IMR-90 (cell line): Measurements from ENCODE around the gene ANKRD16. TPM values are rescaled to one million over a fixed set of nuclear protein-coding genes. Genes with fewer than 3 reads are reported as not detected.

Source experiments
- ATAC-seq: fragments of 200-7000 bp; cut with Tn5 transposase; 2 replicates; pipeline ENCODE4 v1.9.1; 2020; ENCODE audit warnings: low read depth, mild to moderate bottlenecking, moderate library complexity
- BruUV-seq: library from RNA; stranded (reverse); fragments of 400-500 nt; replicated peaks from 2 replicates; lab custom pipeline; 2021; lab: Mats Ljungman, UMichigan
- CTCF ChIA-PET: fragments of 300-600 bp; formaldehyde crosslinking; extraction: SDS; loops from one replicate; lab custom pipeline; 2021; ENCODE audit warnings: antibody characterized with exemption; lab: Yijun Ruan, JAX
- POLR2A ChIA-PET: fragments of 300-600 bp; sonication (Branson Sonifier 250); formaldehyde crosslinking; loops from one replicate; lab custom pipeline; 2022; ENCODE audit warnings: antibody characterized with exemption; ENCODE audit not compliant: unreplicated experiment; lab: Charles Lee
- DNase-seq: peaks from one replicate; pipeline ENCODE4 v3.0.0; 2013
- H2AFZ ChIP-seq: replicated peaks from 2 replicates; pipeline ENCODE3; 2013; ENCODE audit warnings: low read length, mild to moderate bottlenecking; ENCODE audit not compliant: poor library complexity
- H2AK5ac ChIP-seq: 2 replicates; pipeline ENCODE4 v1.6.1; 2013; ENCODE audit warnings: low read depth, low read length, inconsistent platforms
- H2AK9ac ChIP-seq: replicated peaks from 2 replicates; pipeline ENCODE3; 2013; ENCODE audit warnings: mild to moderate bottlenecking, low read depth, low read length, moderate library complexity; ENCODE audit not compliant: poor library complexity
- H2BK120ac ChIP-seq: 2 replicates; pipeline ENCODE4 v1.6.1; 2013; ENCODE audit warnings: low read depth, low read length, inconsistent platforms
- H2BK15ac ChIP-seq: 3 replicates; pipeline ENCODE4 v1.6.1; 2013; ENCODE audit warnings: low read depth, low read length, inconsistent platforms
- H2BK20ac ChIP-seq: 2 replicates; pipeline ENCODE4 v1.6.1; 2013; ENCODE audit warnings: low read depth, mild to moderate bottlenecking, inconsistent platforms, low read length, moderate library complexity
- H2BK5ac ChIP-seq: 2 replicates; pipeline ENCODE4 v1.6.1; 2013; ENCODE audit warnings: mild to moderate bottlenecking, low read depth, low read length, inconsistent platforms; ENCODE audit not compliant: poor library complexity, severe bottlenecking
- H3K14ac ChIP-seq: replicated peaks from 2 replicates; pipeline ENCODE4 v1.6.1; 2013; ENCODE audit warnings: low read depth, low read length, inconsistent platforms
- H3K18ac ChIP-seq: 2 replicates; pipeline ENCODE4 v1.6.1; 2013; ENCODE audit warnings: low read depth, low read length, control low read depth
- H3K23ac ChIP-seq: 2 replicates; pipeline ENCODE4 v1.6.1; 2013; ENCODE audit warnings: low read depth, low read length, inconsistent platforms
- H3K27ac ChIP-seq: 2 replicates; pipeline ENCODE4 v1.5.1; 2013; ENCODE audit warnings: mild to moderate bottlenecking, control low read depth, low read length; ENCODE audit not compliant: insufficient read depth
- H3K27me3 ChIP-seq: 2 replicates; pipeline ENCODE4 v1.6.1; 2013; ENCODE audit warnings: low read length; ENCODE audit not compliant: control insufficient read depth, insufficient read depth
- H3K36me3 ChIP-seq: 2 replicates; pipeline ENCODE4 v1.6.1; 2013; ENCODE audit warnings: low read length, mixed read lengths; ENCODE audit not compliant: control insufficient read depth, insufficient read depth
- H3K4ac ChIP-seq: 2 replicates; pipeline ENCODE4 v1.6.1; 2013; ENCODE audit warnings: low read depth, low read length, inconsistent platforms
- H3K4me1 ChIP-seq: 2 replicates; pipeline ENCODE4 v1.6.1; 2013; ENCODE audit warnings: low read length, mixed read lengths; ENCODE audit not compliant: control insufficient read depth, insufficient read depth
- H3K4me2 ChIP-seq: 2 replicates; pipeline ENCODE4 v1.6.1; 2013; ENCODE audit warnings: low read depth, mild to moderate bottlenecking, control low read depth, low read length, moderate library complexity
- H3K4me3 ChIP-seq: 2 replicates; pipeline ENCODE4 v1.5.1; 2013; ENCODE audit warnings: low read depth, mild to moderate bottlenecking, control low read depth, low read length, moderate library complexity; ENCODE audit not compliant: insufficient read depth
- H3K56ac ChIP-seq: 2 replicates; pipeline ENCODE4 v1.6.1; 2013; ENCODE audit warnings: low read length, inconsistent platforms; ENCODE audit not compliant: insufficient read depth; ENCODE audit errors: extremely low read depth
- H3K79me1 ChIP-seq, 2 experiments: 2 replicates each; pipeline ENCODE4 v1.6.1; 2013; ENCODE audit warnings: low read length in 2 of 2, inconsistent platforms in 1 of 2, low read depth in 1 of 2
- H3K9ac ChIP-seq: 2 replicates; pipeline ENCODE4 v1.6.1; 2013; ENCODE audit warnings: low read depth, low read length, control low read depth
- H3K9me1 ChIP-seq: 2 replicates; pipeline ENCODE4 v1.6.1; 2013; ENCODE audit warnings: low read length, inconsistent platforms; ENCODE audit not compliant: insufficient read depth
- H3K9me3 ChIP-seq: 2 replicates; pipeline ENCODE4 v1.6.1; 2013; ENCODE audit warnings: low read length; ENCODE audit not compliant: control insufficient read depth, insufficient read depth
- H4K20me1 ChIP-seq: 2 replicates; pipeline ENCODE4 v1.6.1; 2013; ENCODE audit warnings: low read length, inconsistent platforms; ENCODE audit not compliant: insufficient read depth
- H4K5ac ChIP-seq: 2 replicates; pipeline ENCODE4 v1.6.1; 2013; ENCODE audit warnings: mild to moderate bottlenecking, low read depth, low read length, control low read depth
- H4K8ac ChIP-seq, 2 experiments: 2 replicates each; pipeline ENCODE4 v1.6.1; 2013; ENCODE audit warnings: low read depth in 2 of 2, low read length in 2 of 2, control low read depth in 1 of 2, inconsistent platforms in 1 of 2
- H4K91ac ChIP-seq: 2 replicates; pipeline ENCODE4 v1.6.1; 2013; ENCODE audit warnings: low read depth, low read length, inconsistent platforms; ENCODE audit not compliant: insufficient read depth
- CEBPB ChIP-seq: IDR thresholded peaks from 2 replicates; pipeline ENCODE4 v1.6.1; 2012; ENCODE audit warnings: low read depth, low read length, improper control_type of control experiment
- CHD1 ChIP-seq: IDR thresholded peaks from 2 replicates; pipeline ENCODE4 v1.6.1; 2012; ENCODE audit warnings: low read depth, low read length, improper control_type of control experiment
- CTCF ChIP-seq: conservative IDR thresholded peaks from 2 replicates; pipeline ENCODE4 v1.5.1; 2012; ENCODE audit warnings: mild to moderate bottlenecking, low read depth, low read length, improper control_type of control experiment
- FOS ChIP-seq: fragments of 150-350 bp; IDR thresholded peaks from 2 replicates; pipeline ENCODE4 v1.6.1; 2016; ENCODE audit warnings: low read depth, low read length
- RCOR1 ChIP-seq: IDR thresholded peaks from 2 replicates; pipeline ENCODE4 v1.6.1; 2012; ENCODE audit warnings: mild to moderate bottlenecking, low read length, improper control_type of control experiment; ENCODE audit not compliant: insufficient replicate concordance
- WGBS, 2 experiments: methylation state at CpG; one replicate each; pipeline versions ENCODE4 v1.1.5 to v1.1.7; 2013; ENCODE audit warnings: missing lambda C conversion rate in 2 of 2; ENCODE audit not compliant: insufficient read length in 1 of 2; ENCODE audit errors: extremely low coverage in 2 of 2; 5-methylcytosine and 5-hydroxymethylcytosine counted together
- dilution Hi-C: fragments of 300-500 bp; cut with HindIII; formaldehyde crosslinking; loops from one replicate; pipeline ENCODE4 v1.14.3; 2018; ENCODE audit warnings: low sequenced_read_pairs; ENCODE audit not compliant: unreplicated experiment
- in situ Hi-C: fragments of 300-500 bp; cut with MboI; formaldehyde crosslinking; loops from 3 replicates; pipeline ENCODE4 v1.14.3; 2019; ENCODE audit warnings: low sequenced_read_pairs, inconsistent platforms, mixed read lengths
- intact Hi-C: fragments of 100-400 bp; cut with micrococcal nuclease; formaldehyde crosslinking; loops from 2 replicates; pipeline ENCODE4 v1.10.0; 2022
- polyA plus RNA-seq, 3 experiments: library from polyadenylated mRNA; depleted of rRNA; stranded (reverse); fragments of >200 nt; gene quantifications; 2 replicates each; pipeline ENCODE4 v1.2.3, GENCODE V29; 2012; ENCODE audit warnings: low replicate concordance in 1 of 3
- total RNA-seq: library from RNA; depleted of rRNA; stranded (reverse); fragments of >200 nt; gene quantifications from 2 replicates; pipeline ENCODE4 v1.2.3, GENCODE V29; 2012

Gene ANKRD16
- total and polyA plus RNA-seq, 2 of the 4 experiments (the other 2 are of a cell fraction), result 5.1 to 5.7 TPM

DNA sequence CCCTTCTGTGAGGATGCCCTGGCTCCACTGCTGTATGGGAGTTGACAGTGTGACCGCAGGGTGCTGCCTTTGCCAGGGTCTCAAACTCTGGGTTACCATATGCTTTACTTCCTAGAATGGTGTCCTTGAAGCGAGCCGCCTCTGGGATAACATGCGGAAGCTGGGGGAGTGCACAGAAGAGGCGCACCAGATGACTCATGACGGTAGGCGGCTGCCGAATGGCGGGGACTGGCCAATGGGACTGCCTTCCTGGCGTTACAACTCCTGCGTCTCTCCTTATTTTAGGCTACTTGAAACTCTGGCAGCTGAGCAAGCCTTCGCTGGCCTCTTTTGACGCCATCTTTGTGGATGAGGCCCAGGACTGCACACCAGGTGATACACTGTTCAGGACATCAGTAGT is 27.6 kb upstream of the ANKRD16 start:
- Histone ChIP-seq H2AK5ac (no peak overlapping the region), H2BK15ac (no peak overlapping the region), H3K4me1 (no peaks in the 10 kb centered on the region), H2BK5ac (no peak overlapping the region), H4K20me1 (0 out of 2 replicates have a peak, but pooled peaks cover 3% of the 10 kb centered on the region), H4K91ac (no peak overlapping the region), H3K23ac (no peak overlapping the region), H3K4me3 (no peak overlapping the region), H3K79me1 (peaks cover 5 to 36% of the 10 kb centered on the region in 2 experiments; a peak in 3 of 4 replicates), H3K9ac (no peak overlapping the region), H3K56ac (no peak overlapping the region), H4K5ac (no peak overlapping the region), H3K4ac (no peak overlapping the region), H2BK20ac (no peak overlapping the region), H2BK120ac (no peak overlapping the region), H2AK9ac (no peak overlapping the region), H3K14ac (no peak overlapping the region), H3K4me2 (no peak overlapping the region), H2AFZ (no peak overlapping the region), H4K8ac (no peak overlapping the region), H3K27me3 (no peaks in the 10 kb centered on the region), H3K9me3 (no peaks in the 10 kb centered on the region), H3K27ac (no peak overlapping the region), H3K9me1 (peaks cover 23% of the 10 kb centered on the region), H3K18ac (no peak overlapping the region), H3K36me3 (peaks cover 75% of the 10 kb centered on the region)
- CTCF ChIA-PET, result no interaction called here
- in situ Hi-C loops (no loop called here), intact Hi-C loops (no loop called here), dilution Hi-C loops (no loop called here)
- no peak for ATAC-seq
- no TSS peak for BruUV-seq
- WGBS, 2 experiments, result 98% methylated on average over 13 of the region's 13 CpGs; no CpG with 5 or more reads in 1 of the 2 experiments
- no peak for DNase-seq
- POLR2A ChIA-PET, result no interaction called here
- TF ChIP-seq RCOR1 (no peak), FOS (no peak), CHD1 (no peak), CTCF (no peak), CEBPB (no peak)
